HG03280 (cell line): ENCODE measurements around the gene SAMSN1.

ENCODE experiments used
- ATAC-seq: cut with Tn5 transposase; IDR thresholded peaks from one replicate; pipeline ENCODE4 v1.9.1; 2021; ENCODE audit warnings: mild to moderate bottlenecking, moderate library complexity; ENCODE audit not compliant: unreplicated experiment

The SAMSN1 gene

GRCh38 chr21:14452031-14452726 lies 93.9 kb downstream of the SAMSN1 start:
- ATAC-seq: no peak

GRCh38 chr21:14451546-14451945 lies 94.6 kb downstream of the SAMSN1 start:
- ATAC-seq: no peak

- ATAC-seq: no peak
Measured at GRCh38 chr21:14448784-14449183, 97.3 kb downstream of the SAMSN1 start.

GRCh38 chr21:14438211-14438610 lies 107.9 kb downstream of the SAMSN1 start:
- ATAC-seq: no peak

DNA sequence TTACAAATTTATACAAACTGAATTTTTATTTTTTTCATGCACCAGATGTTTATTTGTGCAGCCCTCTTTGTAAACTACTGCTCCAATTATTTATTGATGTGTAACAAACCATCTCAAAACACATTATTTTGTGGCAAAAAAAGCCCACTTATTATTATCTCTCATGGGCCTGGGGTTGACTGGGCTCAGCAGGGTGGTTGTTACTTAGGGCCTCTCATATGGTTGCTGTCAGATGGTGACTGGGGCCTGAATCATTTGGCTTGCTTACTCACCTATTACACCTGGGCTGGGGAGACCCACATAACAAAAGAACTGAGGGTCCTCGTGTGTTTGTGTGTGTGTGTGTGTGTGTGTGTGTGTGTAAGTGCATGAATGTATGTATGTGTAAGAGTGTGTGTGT lies 110.7 kb downstream of the SAMSN1 start:
- ATAC-seq: no peak
